ENCODE results near the gene LIME1.

DNA sequence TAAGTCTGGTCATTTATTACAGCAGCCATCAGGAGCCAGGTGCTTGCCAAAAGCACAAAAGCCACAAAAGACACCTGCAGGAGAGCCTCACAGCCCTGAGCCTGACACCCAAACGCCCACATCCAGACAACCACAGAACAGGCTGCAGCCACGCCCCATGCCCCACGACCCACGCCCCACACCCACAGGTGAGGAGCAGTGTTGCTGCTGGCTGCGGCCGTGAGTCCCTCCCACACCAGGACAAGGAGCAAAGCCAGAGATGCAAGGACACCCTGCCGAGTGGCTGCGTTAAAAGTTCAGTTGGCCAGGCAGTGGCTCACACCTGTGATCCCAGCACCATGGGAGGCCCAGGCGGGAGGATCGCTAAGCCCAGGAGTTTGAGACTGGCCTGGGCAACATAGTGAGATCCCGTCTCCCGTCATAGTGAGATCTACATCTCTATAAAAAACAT is 46.1 kb downstream of the LIME1 start:
- TF ChIP-seq, protein P1, sequence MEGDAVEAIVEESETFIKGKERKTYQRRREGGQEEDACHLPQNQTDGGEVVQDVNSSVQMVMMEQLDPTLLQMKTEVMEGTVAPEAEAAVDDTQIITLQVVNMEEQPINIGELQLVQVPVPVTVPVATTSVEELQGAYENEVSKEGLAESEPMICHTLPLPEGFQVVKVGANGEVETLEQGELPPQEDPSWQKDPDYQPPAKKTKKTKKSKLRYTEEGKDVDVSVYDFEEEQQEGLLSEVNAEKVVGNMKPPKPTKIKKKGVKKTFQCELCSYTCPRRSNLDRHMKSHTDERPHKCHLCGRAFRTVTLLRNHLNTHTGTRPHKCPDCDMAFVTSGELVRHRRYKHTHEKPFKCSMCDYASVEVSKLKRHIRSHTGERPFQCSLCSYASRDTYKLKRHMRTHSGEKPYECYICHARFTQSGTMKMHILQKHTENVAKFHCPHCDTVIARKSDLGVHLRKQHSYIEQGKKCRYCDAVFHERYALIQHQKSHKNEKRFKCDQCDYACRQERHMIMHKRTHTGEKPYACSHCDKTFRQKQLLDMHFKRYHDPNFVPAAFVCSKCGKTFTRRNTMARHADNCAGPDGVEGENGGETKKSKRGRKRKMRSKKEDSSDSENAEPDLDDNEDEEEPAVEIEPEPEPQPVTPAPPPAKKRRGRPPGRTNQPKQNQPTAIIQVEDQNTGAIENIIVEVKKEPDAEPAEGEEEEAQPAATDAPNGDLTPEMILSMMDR (IDR thresholded peaks at IDR 0.05; ENCODE audit: low read depth, low read length, missing input control) = no peak
- TF ChIP-seq, protein P2, sequence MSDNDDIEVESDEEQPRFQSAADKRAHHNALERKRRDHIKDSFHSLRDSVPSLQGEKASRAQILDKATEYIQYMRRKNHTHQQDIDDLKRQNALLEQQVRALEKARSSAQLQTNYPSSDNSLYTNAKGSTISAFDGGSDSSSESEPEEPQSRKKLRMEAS (IDR thresholded peaks at IDR 0.05) = no peak
- no peak for TF ChIP-seq NR2F2 (IDR thresholded peaks at IDR 0.05)
- no peak for TF ChIP-seq SP1 (IDR thresholded peaks at IDR 0.05)

Data from liver (tissue), 3 donors.